Measurements from ENCODE around the gene YIF1A.
"Not testable (repeated sequence)": the region's sequence is repeated elsewhere in the genome, so short reads cannot be mapped to it uniquely, and the experiment has no call there.

Gene YIF1A

GRCh38 chr11:66323684-66324083 lies 34.7 kb upstream of the YIF1A start:
- Histone ChIP-seq H3K27ac (no peak overlapping the region), H3K4me3 (no peak overlapping the region)
- no peak for DNase-seq (ENCODE audit: low spot score)
- no peak for TF ChIP-seq CTCF (IDR thresholded peaks at IDR 0.05)

GRCh38 chr11:66322732-66323427 lies 33.9 kb upstream of the YIF1A start:
- no peak for TF ChIP-seq CTCF (IDR thresholded peaks at IDR 0.05)
- Histone ChIP-seq H3K4me3 (no peak overlapping the region), H3K27ac (peak overlapping the region in 1 of 2 donors; percentile 56)
- peak; percentile 81 for DNase-seq (ENCODE audit: low spot score)

DNA sequence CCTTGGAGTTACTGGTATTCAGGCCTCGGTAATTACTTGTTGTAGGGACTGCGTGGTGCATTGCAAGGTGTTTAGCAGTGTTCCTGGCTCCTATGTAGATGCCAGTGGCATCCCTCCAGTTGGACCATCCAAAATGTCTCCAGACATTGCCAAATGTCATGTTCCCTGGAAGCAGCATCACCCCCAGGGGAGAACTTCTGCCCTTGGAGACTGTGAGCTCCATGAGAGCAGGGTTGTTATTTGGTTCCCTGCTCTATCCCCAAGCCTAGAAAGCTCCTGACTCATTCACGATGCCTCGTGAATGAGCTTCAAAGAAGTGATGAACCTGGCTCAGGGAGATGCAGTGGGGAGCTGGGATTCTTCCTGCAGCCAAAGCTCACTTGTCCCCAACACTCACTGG lies 32.7 kb upstream of the YIF1A start:
- Histone ChIP-seq H3K4me3 (no peak overlapping the region), H3K27ac (peak overlapping the region in 1 of 2 donors; percentile 56)
- DNase-seq (ENCODE audit: low spot score): no peak
- TF ChIP-seq CTCF (IDR thresholded peaks at IDR 0.05): no peak

DNA sequence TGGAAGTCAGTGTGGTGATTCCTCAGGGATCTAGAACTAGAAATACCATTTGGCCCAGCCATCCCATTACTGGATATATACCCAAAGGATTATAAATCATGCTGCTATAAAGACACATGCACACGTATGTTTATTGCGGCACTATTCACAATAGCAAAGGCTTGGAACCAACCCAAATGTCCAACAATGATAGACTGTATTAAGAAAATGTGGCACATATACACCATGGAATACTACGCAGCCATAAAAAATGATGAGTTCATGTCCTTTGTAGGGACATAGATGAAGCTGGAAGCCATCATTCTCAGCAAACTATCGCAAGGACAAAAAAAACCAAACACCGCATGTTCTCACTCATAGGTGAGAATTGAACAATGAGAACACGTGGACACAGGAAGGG lies 31.8 kb upstream of the YIF1A start:
- not testable (repeated sequence) for DNase-seq (ENCODE audit: low spot score); H3K27ac ChIP-seq; H3K4me3 ChIP-seq

DNA sequence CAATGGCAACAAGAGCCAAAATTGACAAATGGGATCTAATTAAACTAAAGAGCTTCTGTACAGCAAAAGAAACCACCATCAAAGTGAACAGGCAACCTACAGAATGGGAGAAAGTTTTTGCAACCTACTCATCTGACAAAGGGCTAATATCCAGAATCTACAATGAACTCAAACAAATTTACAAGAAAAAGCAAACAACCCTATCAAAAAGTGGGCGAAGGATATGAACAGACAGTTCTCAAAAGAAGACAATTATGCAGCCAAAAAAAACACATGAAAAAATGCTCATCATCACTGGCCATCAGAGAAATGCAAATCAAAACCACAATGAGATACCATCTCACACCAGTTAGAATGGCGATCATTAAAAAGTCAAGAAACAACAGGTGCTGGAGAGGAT lies 31.3 kb upstream of the YIF1A start:
- H3K27ac ChIP-seq; DNase-seq (ENCODE audit: low spot score); H3K4me3 ChIP-seq: not testable (repeated sequence)

DNA sequence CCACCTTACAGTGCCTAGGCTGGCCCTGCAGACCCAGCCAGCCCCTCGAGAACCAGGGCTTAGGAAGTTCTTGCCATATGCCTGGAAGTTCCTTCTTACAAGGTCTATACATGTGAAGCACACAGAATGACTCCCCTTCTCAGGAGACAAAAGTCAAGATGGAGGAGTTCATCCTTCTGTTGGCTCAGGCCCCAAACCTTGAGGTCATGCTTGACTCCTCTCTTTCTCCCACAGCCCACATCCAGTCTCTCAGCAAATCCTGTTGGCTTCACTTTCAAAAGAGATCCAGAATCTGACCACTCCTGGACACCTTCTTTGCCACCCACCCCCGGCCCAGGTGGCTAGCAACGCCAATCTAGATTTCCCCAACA lies 29.6 kb upstream of the YIF1A start:
- DNase-seq (ENCODE audit: low spot score): no peak
- no peak for TF ChIP-seq CTCF (IDR thresholded peaks at IDR 0.05)
- no peak overlapping the region for H3K4me3 ChIP-seq
- peak overlapping the region in 1 of 2 donors; percentile 87 for H3K27ac ChIP-seq

GRCh38 chr11:66317723-66318599 lies 29.0 kb upstream of the YIF1A start:
- peak overlapping the region; percentile 83 for H3K4me3 ChIP-seq
- H3K27ac ChIP-seq: peak overlapping the region; percentile 20 to 87
- no peak for TF ChIP-seq CTCF (IDR thresholded peaks at IDR 0.05)
- no peak for DNase-seq (ENCODE audit: low spot score)

- peak overlapping the region; percentile 83 for H3K4me3 ChIP-seq
- H3K27ac ChIP-seq: peak overlapping the region; percentile 55 to 87
- TF ChIP-seq CTCF (IDR thresholded peaks at IDR 0.05): no peak
- no peak for DNase-seq (ENCODE audit: low spot score)
Observed at GRCh38 chr11:66317322-66317722, 28.4 kb upstream of the YIF1A start.

Data from coronary artery (tissue), 2 donors.